ENCODE data around the gene TCF3. TPM values are rescaled to one million over a fixed set of nuclear protein-coding genes. Genes with fewer than 3 reads are reported as not detected.

Gene TCF3
- total and polyA plus RNA-seq, 2 donors = 76.0 to 81.2 TPM

- WGBS = 10% methylated on average over 60 of the region's 63 CpGs
- peak within 1 kb of the TSS in 1 of 2 donors; percentile 74 for H3K4me3 ChIP-seq (ENCODE audit: low read length in 2 of 2)
- peaks cover 0 to 21% of the 10 kb centered on the region in 2 donors for H3K9me3 ChIP-seq (ENCODE audit: control insufficient read depth in 2 of 2, insufficient read depth in 1 of 2, low read length in 1 of 2)
- peaks cover 6 to 12% of the 10 kb centered on the region in 2 donors for H3K4me1 ChIP-seq (ENCODE audit: control insufficient read depth in 2 of 2, insufficient read depth in 2 of 2, low read length in 2 of 2)
- H3K27ac ChIP-seq (ENCODE audit: low read depth in 1 of 2, low read length in 1 of 2) = peak within 1 kb of the TSS in 1 of 2 donors; percentile 38
- H3K27me3 ChIP-seq (ENCODE audit: control insufficient read depth in 2 of 2, insufficient read depth in 1 of 2, low read length in 1 of 2) = peaks cover 17 to 46% of the 10 kb centered on the region in 2 donors
- DNase-seq (ENCODE audit: low read depth in 6 of 9, low spot score in 9 of 9) = peak in 8 of 9 donors; percentile 34 to 87 (median 69)
- no peaks in the 10 kb centered on the region for H3K36me3 ChIP-seq (ENCODE audit: control insufficient read depth in 2 of 2, insufficient read depth in 2 of 2, low read length in 1 of 2)
Observed at GRCh38 chr19:1568320-1569019, 83.9 kb downstream of the TCF3 start, which contains the start of gene MEX3D. Gene MEX3D, minus strand, starts transcription at chr19:1568325. Its CDS starts 267 bp downstream, at chr19:1568058.

- WGBS = 3% methylated on average over 61 of the region's 73 CpGs
- no peak for DNase-seq (ENCODE audit: low read depth in 6 of 9, low spot score in 9 of 9)
- peaks cover 6 to 12% of the 10 kb centered on the region in 2 donors for H3K4me1 ChIP-seq (ENCODE audit: control insufficient read depth in 2 of 2, insufficient read depth in 2 of 2, low read length in 2 of 2)
- no peaks in the 10 kb centered on the region for H3K36me3 ChIP-seq (ENCODE audit: control insufficient read depth in 2 of 2, insufficient read depth in 2 of 2, low read length in 1 of 2)
- H3K4me3 ChIP-seq (ENCODE audit: low read length in 2 of 2) = peak overlapping the region in 1 of 2 donors; percentile 74
- H3K9me3 ChIP-seq (ENCODE audit: control insufficient read depth in 2 of 2, insufficient read depth in 1 of 2, low read length in 1 of 2) = peaks cover 0 to 21% of the 10 kb centered on the region in 2 donors
- no peak overlapping the region for H3K27ac ChIP-seq (ENCODE audit: low read depth in 1 of 2, low read length in 1 of 2)
- peaks cover 17 to 48% of the 10 kb centered on the region in 2 donors for H3K27me3 ChIP-seq (ENCODE audit: control insufficient read depth in 2 of 2, insufficient read depth in 1 of 2, low read length in 1 of 2)
Observed at GRCh38 chr19:1567848-1568227, 84.6 kb downstream of the TCF3 start.

- Histone ChIP-seq H3K27ac (ENCODE audit: low read depth in 1 of 2, low read length in 1 of 2) (peak overlapping the region in 1 of 2 donors; percentile 38), H3K9me3 (ENCODE audit: control insufficient read depth in 2 of 2, insufficient read depth in 1 of 2, low read length in 1 of 2) (peaks cover 0 to 21% of the 10 kb centered on the region in 2 donors), H3K36me3 (ENCODE audit: control insufficient read depth in 2 of 2, insufficient read depth in 2 of 2, low read length in 1 of 2) (no peaks in the 10 kb centered on the region), H3K4me3 (ENCODE audit: low read length in 2 of 2) (peak overlapping the region in 1 of 2 donors; percentile 74), H3K4me1 (ENCODE audit: control insufficient read depth in 2 of 2, insufficient read depth in 2 of 2, low read length in 2 of 2) (peaks cover 6 to 12% of the 10 kb centered on the region in 2 donors), H3K27me3 (ENCODE audit: control insufficient read depth in 2 of 2, insufficient read depth in 1 of 2, low read length in 1 of 2) (peaks cover 17 to 48% of the 10 kb centered on the region in 2 donors)
- WGBS = 2% methylated on average over 108 of the region's 108 CpGs
- peak in 1 of 9 donors; percentile 18 for DNase-seq (ENCODE audit: low read depth in 6 of 9, low spot score in 9 of 9)
Observed at GRCh38 chr19:1567116-1567847, 85.1 kb downstream of the TCF3 start.

GRCh38 chr19:1566392-1567115 is 85.9 kb downstream of the TCF3 start:
- peaks cover 0 to 21% of the 10 kb centered on the region in 2 donors for H3K9me3 ChIP-seq (ENCODE audit: control insufficient read depth in 2 of 2, insufficient read depth in 1 of 2, low read length in 1 of 2)
- peak in 1 of 9 donors; percentile 9 for DNase-seq (ENCODE audit: low read depth in 6 of 9, low spot score in 9 of 9)
- H3K36me3 ChIP-seq (ENCODE audit: control insufficient read depth in 2 of 2, insufficient read depth in 2 of 2, low read length in 1 of 2) = no peaks in the 10 kb centered on the region
- peak overlapping the region; percentile 35 to 74 for H3K4me3 ChIP-seq (ENCODE audit: low read length in 2 of 2)
- H3K27ac ChIP-seq (ENCODE audit: low read depth in 1 of 2, low read length in 1 of 2) = peak overlapping the region; percentile 26 to 60
- peaks cover 17 to 47% of the 10 kb centered on the region in 2 donors for H3K27me3 ChIP-seq (ENCODE audit: control insufficient read depth in 2 of 2, insufficient read depth in 1 of 2, low read length in 1 of 2)
- 50% methylated on average over 42 of the region's 42 CpGs for WGBS
- peaks cover 6 to 12% of the 10 kb centered on the region in 2 donors for H3K4me1 ChIP-seq (ENCODE audit: control insufficient read depth in 2 of 2, insufficient read depth in 2 of 2, low read length in 2 of 2)

- H3K4me1 ChIP-seq (ENCODE audit: control insufficient read depth in 2 of 2, insufficient read depth in 2 of 2, low read length in 2 of 2) = peaks cover 2 to 6% of the 10 kb centered on the region in 2 donors
- DNase-seq (ENCODE audit: low read depth in 6 of 9, low spot score in 9 of 9) = no peak
- no peak overlapping the region for H3K4me3 ChIP-seq (ENCODE audit: low read length in 2 of 2)
- peaks cover 17 to 23% of the 10 kb centered on the region in 2 donors for H3K27me3 ChIP-seq (ENCODE audit: control insufficient read depth in 2 of 2, insufficient read depth in 1 of 2, low read length in 1 of 2)
- 93% methylated on average over 6 of the region's 6 CpGs for WGBS
- no peak overlapping the region for H3K27ac ChIP-seq (ENCODE audit: low read depth in 1 of 2, low read length in 1 of 2)
- peaks cover 0 to 11% of the 10 kb centered on the region in 2 donors for H3K9me3 ChIP-seq (ENCODE audit: control insufficient read depth in 2 of 2, insufficient read depth in 1 of 2, low read length in 1 of 2)
- no peaks in the 10 kb centered on the region for H3K36me3 ChIP-seq (ENCODE audit: control insufficient read depth in 2 of 2, insufficient read depth in 2 of 2, low read length in 1 of 2)
Observed at GRCh38 chr19:1563251-1563650, 89.2 kb downstream of the TCF3 start.

GRCh38 chr19:1561236-1561842 is 91.1 kb downstream of the TCF3 start:
- no peak for DNase-seq (ENCODE audit: low read depth in 6 of 9, low spot score in 9 of 9)
- H3K9me3 ChIP-seq (ENCODE audit: control insufficient read depth in 2 of 2, insufficient read depth in 1 of 2, low read length in 1 of 2) = peaks cover 0 to 11% of the 10 kb centered on the region in 2 donors
- 95% methylated on average over 17 of the region's 17 CpGs for WGBS

GRCh38 chr19:1560286-1560882 is 92.0 kb downstream of the TCF3 start:
- no peak overlapping the region for H3K27ac ChIP-seq (ENCODE audit: low read depth in 1 of 2, low read length in 1 of 2)
- WGBS = 72% methylated on average over 25 of the region's 25 CpGs

More at GRCh38 chr19:1561236-1561842, 91.1 kb downstream of the TCF3 start:
- Histone ChIP-seq H3K27me3 (ENCODE audit: control insufficient read depth in 2 of 2, insufficient read depth in 1 of 2, low read length in 1 of 2) (peaks cover 3 to 12% of the 10 kb centered on the region in 2 donors), H3K4me3 (ENCODE audit: low read length in 2 of 2) (no peak overlapping the region), H3K36me3 (ENCODE audit: control insufficient read depth in 2 of 2, insufficient read depth in 2 of 2, low read length in 1 of 2) (peaks cover 0 to 1% of the 10 kb centered on the region in 2 donors), H3K27ac (ENCODE audit: low read depth in 1 of 2, low read length in 1 of 2) (no peak overlapping the region), H3K4me1 (ENCODE audit: control insufficient read depth in 2 of 2, insufficient read depth in 2 of 2, low read length in 2 of 2) (no peaks in the 10 kb centered on the region)

More at GRCh38 chr19:1560286-1560882, 92.0 kb downstream of the TCF3 start:
- H3K4me3 ChIP-seq (ENCODE audit: low read length in 2 of 2) = no peak overlapping the region
- peaks cover 0 to 11% of the 10 kb centered on the region in 2 donors for H3K36me3 ChIP-seq (ENCODE audit: control insufficient read depth in 2 of 2, insufficient read depth in 2 of 2, low read length in 1 of 2)
- no peaks in the 10 kb centered on the region for H3K4me1 ChIP-seq (ENCODE audit: control insufficient read depth in 2 of 2, insufficient read depth in 2 of 2, low read length in 2 of 2)
- no peak for DNase-seq (ENCODE audit: low read depth in 6 of 9, low spot score in 9 of 9)
- peaks cover 0 to 3% of the 10 kb centered on the region in 2 donors for H3K27me3 ChIP-seq (ENCODE audit: control insufficient read depth in 2 of 2, insufficient read depth in 1 of 2, low read length in 1 of 2)
- peaks cover 0 to 5% of the 10 kb centered on the region in 2 donors for H3K9me3 ChIP-seq (ENCODE audit: control insufficient read depth in 2 of 2, insufficient read depth in 1 of 2, low read length in 1 of 2)

All from thymus (tissue), 11 donors.